ENCODE measurements around the gene SCARF1.

SCARF1 gene

DNA sequence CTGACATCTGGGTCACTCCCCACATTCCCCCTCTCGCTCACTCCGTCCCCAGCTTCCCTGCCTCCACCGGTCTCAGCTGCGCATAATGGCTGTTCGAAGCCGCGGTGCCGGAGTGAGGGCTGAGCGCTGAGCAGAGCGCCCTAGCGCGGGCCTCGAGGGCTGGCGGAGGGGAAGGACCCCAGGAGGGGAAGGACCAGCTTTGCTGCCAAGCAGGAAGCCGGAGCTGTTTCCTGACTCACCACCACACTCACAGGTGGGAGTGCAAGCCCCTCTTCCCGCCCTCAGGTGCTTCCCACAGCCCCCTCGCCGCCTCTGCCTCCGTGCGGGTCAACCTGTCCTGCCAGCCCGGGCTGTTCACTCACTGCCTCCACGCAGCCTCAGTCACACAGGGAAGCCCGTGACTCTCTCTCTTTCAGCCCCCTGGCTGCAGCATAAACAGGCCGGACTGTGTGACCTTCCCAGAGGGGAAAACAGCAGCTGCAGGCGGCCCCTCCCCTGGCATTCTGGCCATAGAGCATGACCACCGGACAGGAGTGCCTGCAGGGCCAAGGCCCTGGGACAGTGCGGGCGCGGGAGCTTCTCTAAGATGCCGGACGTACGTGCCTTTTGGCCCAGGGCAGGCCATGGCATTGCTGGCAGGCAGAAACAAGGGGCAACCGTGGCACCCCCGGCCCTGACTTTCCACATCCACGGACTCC is 40.6 kb downstream of the SCARF1 start:
- DNase-seq (ENCODE audit: low read depth, low spot score): no peak

DNA sequence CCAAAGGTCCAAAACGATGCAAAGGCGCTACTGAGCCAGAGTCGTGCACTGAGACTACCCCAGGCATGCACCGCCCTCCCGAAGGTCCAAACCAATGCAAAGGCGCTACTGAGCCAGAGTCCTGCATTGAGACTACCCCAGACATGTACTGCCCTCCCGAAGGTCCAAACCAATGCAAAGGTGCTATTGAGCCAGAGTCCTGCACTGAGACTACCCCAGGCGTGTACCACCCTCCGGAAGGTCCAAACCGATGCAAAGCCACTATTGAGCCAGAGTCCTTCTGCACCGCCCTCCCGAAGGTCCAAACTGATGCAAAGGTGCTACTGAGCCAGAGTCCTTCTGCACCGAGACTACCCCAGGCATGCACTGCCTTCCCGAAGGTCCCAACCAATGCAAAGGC is 44.0 kb downstream of the SCARF1 start:
- no peak for DNase-seq (ENCODE audit: low read depth, low spot score)

DNA sequence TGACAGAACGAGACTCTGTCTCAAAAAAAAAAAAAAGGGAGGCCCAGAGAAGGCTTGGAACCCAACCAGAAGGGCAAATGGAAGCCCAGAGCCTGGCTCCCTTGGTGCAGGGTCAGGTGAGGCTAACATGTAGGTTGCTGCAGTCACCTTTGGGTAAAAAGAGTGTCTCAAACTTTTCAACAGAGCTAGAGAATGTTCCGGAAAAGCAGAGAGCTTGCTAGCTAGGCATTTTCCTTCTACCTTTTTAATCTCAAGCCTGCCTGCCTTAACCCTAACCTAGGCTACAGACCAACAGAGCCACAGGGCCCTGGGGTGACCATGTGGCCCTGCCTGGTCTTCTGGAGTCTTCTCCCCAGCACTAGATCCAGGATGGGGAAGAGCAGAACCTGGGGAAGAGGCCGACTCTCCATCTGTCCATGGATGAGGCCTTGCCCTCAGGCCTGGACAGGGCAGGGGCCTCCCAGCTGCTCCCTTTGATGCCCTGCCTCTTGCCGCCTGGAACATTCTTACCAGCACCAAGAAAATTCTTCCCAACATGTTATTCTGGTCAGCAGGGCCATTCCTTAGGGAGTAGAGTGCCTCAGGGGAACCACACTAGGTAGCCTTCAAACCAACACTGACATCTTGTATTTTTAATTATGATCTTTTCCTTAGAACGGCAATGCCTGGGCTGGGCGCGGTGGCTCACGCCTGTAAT is 47.0 kb downstream of the SCARF1 start:
- DNase-seq (ENCODE audit: low read depth, low spot score): no peak

DNA sequence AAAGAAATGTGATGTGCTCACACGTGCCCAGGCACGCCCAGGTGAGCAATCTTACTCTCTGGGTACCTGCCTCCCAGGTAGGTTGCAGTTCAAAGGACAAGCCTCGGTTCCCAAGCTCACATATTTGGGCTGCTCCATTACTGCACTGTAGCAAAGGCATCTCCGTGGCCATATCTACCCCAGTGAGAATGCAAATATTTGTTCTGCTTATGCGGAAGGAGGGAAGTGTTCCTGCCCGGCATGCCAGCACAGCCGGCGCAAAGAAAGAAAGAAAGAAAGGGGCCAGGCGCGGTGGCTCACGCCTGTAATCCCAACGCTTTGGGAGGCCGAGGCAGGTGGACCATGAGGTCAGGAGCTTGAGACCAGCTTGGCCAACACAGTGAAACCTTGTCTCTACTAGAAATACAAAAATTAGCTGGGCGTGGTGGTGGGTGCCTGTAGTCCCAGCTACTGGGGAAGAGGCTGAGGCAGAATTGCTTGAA is 47.6 kb downstream of the SCARF1 start:
- DNase-seq (ENCODE audit: low read depth, low spot score): no peak

DNA sequence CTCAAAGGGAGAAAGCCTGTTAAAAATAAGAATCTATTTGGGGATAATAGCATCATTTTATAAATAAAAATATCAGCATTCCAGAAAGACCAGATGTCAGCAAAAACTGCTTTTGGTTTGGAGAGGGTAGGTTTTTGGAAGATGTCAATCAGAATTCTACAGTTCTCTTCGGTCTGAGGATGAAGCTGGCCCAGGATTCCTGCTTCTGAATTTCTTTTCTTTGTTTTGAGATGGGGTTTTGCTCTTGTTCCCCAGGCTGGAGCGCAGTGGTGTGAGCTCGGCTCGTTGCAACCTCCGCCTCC is 52.0 kb downstream of the SCARF1 start:
- DNase-seq (ENCODE audit: low read depth, low spot score): no peak

DNA sequence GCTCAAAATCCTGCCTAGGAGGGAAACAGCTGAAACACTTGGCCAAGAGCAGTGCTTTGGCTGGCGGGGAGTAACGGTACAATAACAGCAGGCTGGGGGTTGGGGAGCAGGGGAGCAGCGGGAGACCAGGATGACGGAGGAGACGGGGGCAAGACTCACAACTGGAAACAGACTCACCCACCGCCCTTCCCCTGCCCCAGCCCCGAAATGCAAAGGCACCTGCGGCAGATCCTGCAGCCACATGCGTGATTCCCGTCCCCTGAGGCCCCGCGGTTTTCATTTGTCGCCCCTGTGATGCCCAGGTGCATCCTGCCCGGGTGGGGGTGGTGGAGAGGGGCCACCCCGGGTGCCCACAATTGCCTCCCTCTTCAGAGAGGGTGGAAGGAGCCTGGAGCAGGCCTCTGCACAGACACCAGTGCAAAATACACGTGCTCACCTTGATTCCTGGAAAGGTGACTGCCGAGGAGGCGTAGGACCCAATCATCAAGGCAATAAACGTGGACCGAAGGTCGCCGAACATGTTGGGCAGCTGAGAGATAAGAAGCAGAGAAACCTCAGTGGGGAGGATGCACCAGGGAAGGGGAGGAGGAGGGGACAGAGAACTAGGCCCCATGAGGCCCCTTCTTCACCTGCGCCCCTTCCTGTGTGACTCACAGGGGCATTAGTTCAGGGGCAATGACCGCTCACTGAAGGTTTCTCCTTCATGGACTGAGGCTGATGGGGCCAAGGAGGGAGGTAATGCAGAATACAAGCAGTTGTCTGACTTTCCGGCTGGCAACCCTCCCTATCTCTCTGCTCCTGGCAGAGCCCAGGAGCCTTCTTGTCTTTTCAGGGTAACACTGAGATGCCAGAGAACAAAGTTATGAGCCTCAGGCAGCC is 52.5 kb downstream of the SCARF1 start:
- DNase-seq (ENCODE audit: low read depth, low spot score): no peak

DNA sequence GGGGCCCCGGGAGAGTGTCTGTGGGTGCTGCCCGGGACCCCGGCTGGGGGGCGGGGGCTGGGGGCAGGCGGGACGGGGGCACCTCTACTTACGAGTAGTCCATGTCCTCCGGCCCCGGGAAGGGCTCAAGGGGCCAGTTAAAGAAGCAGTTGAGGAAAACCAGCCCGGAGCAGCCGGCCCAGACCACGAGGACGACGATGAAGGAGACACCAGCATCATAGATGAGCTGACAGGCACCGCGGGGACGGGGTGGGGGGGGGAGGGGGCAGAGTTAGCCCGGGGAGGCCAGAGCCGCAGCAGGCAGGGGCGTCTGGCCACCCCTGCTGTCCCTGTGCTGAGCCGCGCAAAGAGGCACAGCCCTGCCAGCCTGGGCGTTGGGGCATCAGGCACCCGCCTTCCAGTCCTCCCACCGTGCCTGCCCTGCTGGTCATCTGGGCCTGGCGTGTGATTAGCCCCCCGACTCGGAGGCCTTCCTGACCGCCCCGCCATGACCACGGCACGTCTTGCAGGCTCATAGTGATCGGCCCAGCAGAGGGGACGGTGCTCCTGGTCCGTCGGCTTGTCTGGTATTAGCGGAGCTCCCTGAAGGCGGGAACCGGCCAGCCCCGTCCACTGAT is 54.0 kb downstream of the SCARF1 start:
- no peak for DNase-seq (ENCODE audit: low read depth, low spot score)

DNA sequence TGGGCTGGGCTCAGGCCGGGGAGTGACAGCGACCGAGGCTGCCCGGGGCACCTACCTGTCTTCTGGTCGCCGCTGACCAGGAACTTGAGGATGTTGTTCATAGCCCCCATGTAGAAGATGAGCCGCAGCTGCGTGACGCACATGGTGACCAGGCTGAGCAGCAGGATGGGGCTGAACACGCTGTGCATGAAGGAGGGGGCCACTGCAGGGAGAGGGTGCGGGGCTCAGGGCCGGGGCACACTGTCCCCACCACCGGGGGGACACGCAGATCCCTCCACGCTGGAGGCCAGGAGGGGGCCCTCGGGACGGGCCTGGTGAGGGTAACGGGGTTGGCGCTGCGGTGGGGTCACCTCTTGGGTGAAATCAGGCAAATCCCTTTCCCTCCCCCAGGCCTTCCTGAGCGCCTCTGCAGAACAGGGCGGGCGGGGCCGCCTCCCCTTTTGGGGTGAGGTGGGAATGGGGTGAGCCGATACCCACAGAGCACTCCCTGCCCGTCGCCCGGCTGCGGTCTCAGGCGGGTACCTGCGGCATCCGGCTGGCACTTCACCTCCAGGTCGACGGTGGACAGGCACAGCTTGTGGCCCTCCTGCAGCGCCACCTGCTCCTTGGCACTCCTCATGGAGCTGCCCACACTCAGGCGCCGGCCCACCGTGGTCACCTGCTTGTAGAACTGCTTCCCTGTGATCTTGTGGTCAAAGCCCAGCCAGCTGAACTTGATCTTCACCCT is 54.6 kb downstream of the SCARF1 start:
- DNase-seq (ENCODE audit: low read depth, low spot score): no peak

DNA sequence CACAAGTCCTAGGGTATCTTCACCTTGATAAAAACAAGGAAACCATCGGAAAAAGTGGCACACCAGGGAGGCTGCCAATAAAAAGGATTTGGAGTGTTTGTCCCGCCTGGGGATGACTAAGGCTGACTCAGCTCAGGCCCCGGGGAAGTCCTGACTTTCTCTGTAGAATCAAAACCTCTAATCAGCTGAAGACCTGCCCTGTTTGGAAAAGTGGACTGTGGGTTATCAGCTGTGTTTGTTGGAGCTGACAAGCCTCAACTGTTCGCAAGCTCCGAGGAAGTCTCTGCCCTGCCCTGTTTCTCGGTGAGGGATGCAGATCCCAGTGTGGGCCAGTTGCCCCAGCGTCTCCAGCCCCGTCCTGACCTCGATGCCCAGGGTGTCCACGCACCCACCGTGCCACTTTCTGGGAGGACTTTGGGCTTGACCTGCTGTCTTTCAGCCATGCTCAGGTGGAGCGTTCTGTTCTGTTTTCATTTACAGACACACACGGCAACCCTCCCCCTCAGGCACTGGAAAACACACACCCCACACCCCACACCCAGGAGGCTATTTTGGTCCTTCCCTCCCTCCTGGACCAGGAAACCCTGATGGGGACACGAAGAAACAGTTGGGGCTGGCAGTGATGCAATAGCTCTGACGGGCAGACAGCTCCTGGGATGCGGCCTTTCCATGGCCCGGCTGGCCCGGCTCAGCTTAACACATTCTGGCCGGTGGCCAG is 55.3 kb downstream of the SCARF1 start:
- no peak for DNase-seq (ENCODE audit: low read depth, low spot score)

DNA sequence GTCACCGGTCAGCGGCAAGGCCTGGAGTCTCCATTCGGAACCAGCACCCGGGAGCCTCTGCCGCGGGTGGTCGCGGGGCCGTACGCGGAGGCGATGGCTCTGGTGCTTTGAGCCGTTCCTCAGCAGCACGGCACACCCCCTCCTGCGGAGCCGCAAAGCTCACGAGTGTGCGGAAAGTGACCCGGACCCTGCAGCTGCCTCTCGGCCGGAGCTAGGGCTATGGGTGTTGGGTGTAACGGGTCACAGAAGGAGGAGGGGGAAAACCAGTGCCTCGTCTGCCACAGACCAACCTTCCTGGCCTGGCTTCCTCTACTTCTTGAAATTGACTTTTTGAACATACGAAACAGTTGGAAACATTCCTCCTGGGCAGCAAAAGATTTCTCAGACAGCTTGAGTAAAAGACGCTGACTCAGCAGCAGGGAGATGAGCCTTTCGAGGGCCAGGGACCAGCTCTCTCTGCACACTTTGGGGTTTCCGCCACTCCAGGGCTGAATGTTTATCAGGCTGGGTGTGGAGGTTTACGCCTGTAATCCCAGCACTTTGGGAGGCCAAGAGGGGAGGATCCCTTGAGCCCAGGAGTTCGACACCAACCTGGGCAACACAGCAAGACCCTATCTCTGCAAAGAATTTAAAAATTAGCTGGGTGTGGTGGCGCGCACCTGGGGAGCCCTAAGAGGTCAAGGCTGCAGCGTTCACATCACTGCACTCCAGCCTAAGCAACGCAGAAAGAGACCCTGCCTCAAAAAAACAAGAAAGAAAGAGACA is 56.5 kb downstream of the SCARF1 start:
- DNase-seq (ENCODE audit: low read depth, low spot score): no peak

DNA sequence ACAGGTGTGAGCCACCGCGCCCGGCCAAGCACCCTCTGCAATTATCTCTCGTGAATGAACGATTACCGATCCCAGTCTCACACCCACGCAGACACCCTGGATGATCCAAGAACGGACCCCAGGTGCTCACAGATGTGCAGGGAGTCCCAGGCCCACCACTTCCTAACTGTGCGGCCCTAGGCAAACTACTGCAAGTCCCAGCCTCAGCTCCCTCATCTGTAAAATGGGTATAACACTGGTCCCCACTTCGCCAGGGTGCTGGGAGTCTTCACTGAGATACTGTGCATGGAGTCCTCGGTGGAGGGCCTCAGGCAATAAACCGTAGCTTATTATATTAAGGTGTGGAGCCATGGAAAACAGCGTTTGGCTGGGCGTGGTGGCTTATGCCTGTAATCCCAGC is 61.4 kb downstream of the SCARF1 start:
- no peak for DNase-seq (ENCODE audit: low read depth, low spot score)

Measured in activated CD4-positive, CD25-positive, alpha-beta regulatory T cell treated with anti-CD3 and anti-CD28 coated beads, Interleukin-2, amount 50 U/mL, for 16 hours (primary cell).